H9 (cell line): ENCODE results near the gene GCH1. TPM values are rescaled to one million over a fixed set of nuclear protein-coding genes. Genes with fewer than 3 reads are reported as not detected.

Experiments used
- DNase-seq: peaks from one replicate; pipeline ENCODE4 v3.0.0-alpha.2; 2017
- H2AFZ ChIP-seq: one replicate; pipeline ENCODE4 v1.6.1; 2013; ENCODE audit warnings: mild to moderate bottlenecking, low read length, control low read depth, moderate library complexity
- H2AK5ac ChIP-seq: 2 replicates; pipeline ENCODE4 v1.6.1; 2013; ENCODE audit warnings: low read length, control low read depth, mixed read lengths; ENCODE audit not compliant: insufficient read length
- H2BK120ac ChIP-seq: one replicate; pipeline ENCODE4 v1.6.1; 2013; ENCODE audit warnings: low read depth, mild to moderate bottlenecking, low read length, control low read depth, inconsistent platforms; ENCODE audit not compliant: poor library complexity, severe bottlenecking
- H2BK12ac ChIP-seq: 2 replicates; pipeline ENCODE4 v1.6.1; 2013; ENCODE audit warnings: low read length, control low read depth, mixed read lengths, low read depth; ENCODE audit not compliant: insufficient read length
- H2BK15ac ChIP-seq: 2 replicates; pipeline ENCODE4 v1.6.1; 2013; ENCODE audit warnings: low read depth, low read length, control low read depth
- H2BK20ac ChIP-seq: one replicate; pipeline ENCODE4 v1.6.1; 2013; ENCODE audit warnings: low read depth, mild to moderate bottlenecking, low read length, control low read depth, inconsistent platforms; ENCODE audit not compliant: poor library complexity, severe bottlenecking
- H2BK5ac ChIP-seq: 2 replicates; pipeline ENCODE4 v1.6.1; 2013; ENCODE audit warnings: low read length, control low read depth, mixed read lengths; ENCODE audit not compliant: insufficient read length
- H3K14ac ChIP-seq: 2 replicates; pipeline ENCODE4 v1.6.1; 2013; ENCODE audit warnings: low read length, control low read depth; ENCODE audit not compliant: insufficient read depth
- H3K18ac ChIP-seq: 2 replicates; pipeline ENCODE4 v1.6.1; 2013; ENCODE audit warnings: low read depth, mild to moderate bottlenecking, mixed read lengths, low read length, control low read depth; ENCODE audit not compliant: insufficient read length
- H3K23ac ChIP-seq: 2 replicates; pipeline ENCODE4 v1.6.1; 2013; ENCODE audit warnings: low read length, control low read depth, mixed read lengths, low read depth; ENCODE audit not compliant: insufficient read length
- H3K23me2 ChIP-seq: 2 replicates; pipeline ENCODE4 v1.6.1; 2013; ENCODE audit warnings: low read depth, mild to moderate bottlenecking, mixed read lengths, low read length, control low read depth; ENCODE audit not compliant: insufficient read length, poor library complexity, severe bottlenecking
- H3K27ac ChIP-seq: 2 replicates; pipeline ENCODE4 v1.5.1; 2013; ENCODE audit warnings: low read length, control low read depth, mixed read lengths, low read depth; ENCODE audit not compliant: insufficient read length
- H3K27me3 ChIP-seq: 2 replicates; pipeline ENCODE4 v1.6.1; 2013; ENCODE audit warnings: low read length, control low read depth, inconsistent platforms; ENCODE audit not compliant: insufficient read depth
- H3K4ac ChIP-seq: 2 replicates; pipeline ENCODE4 v1.6.1; 2013; ENCODE audit warnings: low read depth, mild to moderate bottlenecking, control low read depth, inconsistent platforms, low read length, moderate library complexity
- H3K4me1 ChIP-seq: 2 replicates; pipeline ENCODE4 v1.6.1; 2013; ENCODE audit warnings: low read length, control low read depth, inconsistent platforms; ENCODE audit not compliant: insufficient read depth
- H3K4me2 ChIP-seq: 2 replicates; pipeline ENCODE4 v1.6.1; 2013; ENCODE audit warnings: low read length, control low read depth, mixed read lengths; ENCODE audit not compliant: insufficient read length, insufficient read depth
- H3K56ac ChIP-seq: 2 replicates; pipeline ENCODE4 v1.6.1; 2013; ENCODE audit warnings: low read depth, mild to moderate bottlenecking, mixed read lengths, low read length, control low read depth; ENCODE audit not compliant: insufficient read length
- H3K79me1 ChIP-seq: 2 replicates; pipeline ENCODE4 v1.6.1; 2013; ENCODE audit warnings: low read depth, mild to moderate bottlenecking, moderate library complexity, low read length, control low read depth, inconsistent platforms; ENCODE audit not compliant: insufficient read depth, poor library complexity, severe bottlenecking
- H3K79me2 ChIP-seq: 2 replicates; pipeline ENCODE4 v1.6.1; 2013; ENCODE audit warnings: low read length, control low read depth, inconsistent platforms; ENCODE audit not compliant: insufficient read depth
- H3K9ac ChIP-seq: 2 replicates; pipeline ENCODE4 v1.6.1; 2013; ENCODE audit warnings: low read length, control low read depth, mixed read lengths; ENCODE audit not compliant: insufficient read length; ENCODE audit errors: extremely low read depth
- H3K9me3 ChIP-seq: one replicate; pipeline ENCODE4 v1.6.1; 2013; ENCODE audit warnings: low read depth, low read length, inconsistent platforms; ENCODE audit not compliant: control insufficient read depth
- H3T11ph ChIP-seq: one replicate; pipeline ENCODE4 v1.6.1; 2013; ENCODE audit warnings: mild to moderate bottlenecking, low read length, control low read depth, inconsistent platforms
- H4K20me1 ChIP-seq: one replicate; pipeline ENCODE4 v1.6.1; 2013; ENCODE audit not compliant: control insufficient read depth, insufficient read length, insufficient read depth
- H4K5ac ChIP-seq: 2 replicates; pipeline ENCODE4 v1.6.1; 2013; ENCODE audit warnings: low read depth, mild to moderate bottlenecking, mixed read lengths, low read length, control low read depth; ENCODE audit not compliant: insufficient read length
- H4K8ac ChIP-seq: replicated peaks from 2 replicates; pipeline ENCODE4 v1.6.1; 2013; ENCODE audit warnings: low read length, control low read depth, mixed read lengths, low read depth; ENCODE audit not compliant: insufficient read length
- H4K91ac ChIP-seq: 2 replicates; pipeline ENCODE4 v1.6.1; 2013; ENCODE audit warnings: low read depth, mild to moderate bottlenecking, moderate library complexity, mixed read lengths, low read length, control low read depth; ENCODE audit not compliant: insufficient read length
- H3K27ac Mint-ChIP-seq, 3 experiments: 2 replicates in 2 of 3; 3 replicates in 1 of 3; pipeline ENCODE4 v1.8.0; 2020 to 2021; ENCODE audit warnings: mixed read lengths in 3 of 3, mild to moderate bottlenecking in 1 of 3, moderate library complexity in 1 of 3
- H3K27me3 Mint-ChIP-seq: 2 replicates; pipeline ENCODE4 v1.8.0; 2021; ENCODE audit warnings: low read depth, mild to moderate bottlenecking, moderate library complexity, mixed read lengths
- H3K36me3 Mint-ChIP-seq, 3 experiments: 2 replicates in 2 of 3; 3 replicates in 1 of 3; pipeline ENCODE4 v1.8.0; 2020 to 2021; ENCODE audit warnings: low read depth in 3 of 3, mixed read lengths in 3 of 3; ENCODE audit not compliant: insufficient read depth in 1 of 3
- H3K4me1 Mint-ChIP-seq, 2 experiments: 2 replicates each; pipeline ENCODE4 v1.8.0; 2020; ENCODE audit warnings: mixed read lengths in 2 of 2
- H3K4me3 Mint-ChIP-seq, 2 experiments: 2 replicates in 1 of 2; 3 replicates in 1 of 2; pipeline ENCODE4 v1.8.0; 2020 to 2021; ENCODE audit warnings: mild to moderate bottlenecking in 2 of 2, mixed read lengths in 2 of 2, moderate library complexity in 1 of 2
- H3K9me3 Mint-ChIP-seq, 2 experiments: 2 replicates in 1 of 2; 3 replicates in 1 of 2; pipeline ENCODE4 v1.8.0; 2020; ENCODE audit warnings: mild to moderate bottlenecking in 2 of 2, mixed read lengths in 2 of 2, moderate library complexity in 1 of 2
- CTCF ChIP-seq: fragments of 200-600 bp; sonication (generic); conservative IDR thresholded peaks from 3 replicates; pipeline ENCODE4 v1.8.0; 2021; ENCODE audit warnings: antibody characterized with exemption, mild to moderate bottlenecking
- WGBS: extraction: QIAGEN DNeasy Blood & Tissue Kit; methylation state at CpG from one replicate; pipeline ENCODE4 v1.1.7; 2013; ENCODE audit warnings: missing lambda C conversion rate, low lambda C conversion rate, mixed read lengths; ENCODE audit not compliant: insufficient read length; ENCODE audit errors: extremely low coverage; 5-methylcytosine and 5-hydroxymethylcytosine counted together
- total RNA-seq: library from RNA; stranded (reverse); gene quantifications from 2 replicates; pipeline ENCODE4 v1.2.1, GENCODE V29; 2021

Gene GCH1
- total RNA-seq, 1 experiment from 2014 or later, result 7.7 TPM

- Histone ChIP-seq H2BK12ac (no peak overlapping the region), H3K27me3 (no peaks in the 10 kb centered on the region), H3K9ac (no peak overlapping the region), H3T11ph (no peak overlapping the region), H3K4ac (no peak overlapping the region), H3K4me2 (no peak overlapping the region), H3K79me2 (no peaks in the 10 kb centered on the region), H3K23ac (no peak overlapping the region), H3K79me1 (no peaks in the 10 kb centered on the region), H2AFZ (no peak overlapping the region), H4K91ac (no peak overlapping the region), H3K56ac (no peak overlapping the region), H2BK120ac (no peak overlapping the region), H2BK5ac (no peak overlapping the region), H4K8ac (no peak overlapping the region), H3K23me2 (no peaks in the 10 kb centered on the region), H3K4me1 (no peaks in the 10 kb centered on the region), H3K18ac (no peak overlapping the region), H2BK20ac (no peak overlapping the region), H3K14ac (no peak overlapping the region), H3K9me3 (no peaks in the 10 kb centered on the region), H4K20me1 (no peaks in the 10 kb centered on the region), H3K27ac (no peak overlapping the region), H4K5ac (no peak overlapping the region), H2AK5ac (no peak overlapping the region), H2BK15ac (no peak overlapping the region)
- peaks cover 6 to 9% (median 9%) of the 10 kb centered on the region in 3 experiments; a peak in 5 of 7 replicates for H3K36me3 Mint-ChIP-seq
- DNase-seq, result no peak
- H3K9me3 Mint-ChIP-seq, result no peaks in the 10 kb centered on the region
- peaks cover 11 to 12% of the 10 kb centered on the region in 2 experiments for H3K4me1 Mint-ChIP-seq
- no peak for TF ChIP-seq CTCF
- H3K27ac Mint-ChIP-seq, result no peak overlapping the region
- no peak overlapping the region for H3K4me3 Mint-ChIP-seq
- WGBS, result no CpG with 5 or more reads among the region's 7 CpGs
- no peaks in the 10 kb centered on the region for H3K27me3 Mint-ChIP-seq
Observed at GRCh38 chr14:54845641-54846040, 57.0 kb downstream of the GCH1 start.
